ENCODE results near the gene NECTIN1. TPM values are rescaled to one million over a fixed set of nuclear protein-coding genes. Genes with fewer than 3 reads are reported as not detected.

Gene NECTIN1
- total and polyA plus RNA-seq, 2 of the 4 experiments (the other 2 are of a cell fraction): 2.3 to 4.2 TPM

DNA sequence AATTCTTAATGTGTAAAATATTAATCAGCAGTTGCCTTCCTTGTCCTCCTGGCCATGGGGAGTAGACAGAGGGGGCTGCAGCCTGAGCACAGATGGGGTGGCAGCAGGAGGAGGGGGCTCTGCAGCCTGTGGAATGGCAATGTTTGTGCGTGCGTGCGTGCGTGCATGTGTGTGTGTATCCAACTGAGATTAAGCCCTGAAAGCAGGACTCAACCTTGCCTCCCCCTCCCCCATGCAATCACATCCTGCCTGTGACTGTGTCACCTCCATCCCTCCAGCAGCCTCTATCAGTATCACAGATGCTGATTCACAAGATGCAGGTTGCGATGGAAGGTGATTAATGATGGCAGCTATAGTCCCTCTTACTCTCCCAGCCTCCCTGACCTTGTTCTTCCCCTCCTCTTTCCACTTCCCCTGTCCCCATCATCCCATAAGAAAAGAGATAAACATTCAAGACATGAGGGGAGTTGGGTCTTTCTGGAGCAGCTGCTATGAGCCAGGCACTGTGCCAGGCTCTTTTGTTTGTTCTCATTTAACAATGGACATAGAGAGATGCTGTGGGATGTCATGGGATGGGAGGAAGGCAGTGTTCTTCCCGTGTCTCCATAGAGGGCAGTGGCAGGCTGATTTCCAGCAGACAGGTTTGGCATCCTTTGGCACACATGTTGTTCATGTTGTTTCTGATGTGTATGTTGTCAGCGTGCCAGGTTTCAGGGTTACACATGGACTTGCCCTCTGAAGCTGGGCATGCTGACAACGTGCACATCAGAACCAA lies 43.8 kb upstream of the NECTIN1 start:
- H4K20me1 ChIP-seq (ENCODE audit: insufficient read depth, low read length): no peaks in the 10 kb centered on the region
- DNase-seq: no peak
- H3K4me1 ChIP-seq (ENCODE audit: control insufficient read depth, insufficient read depth, low read length): no peaks in the 10 kb centered on the region
- H4K91ac ChIP-seq (ENCODE audit: insufficient read depth, low read depth, low read length): no peak overlapping the region
- WGBS, 2 experiments (ENCODE audit: extremely low coverage in 2 of 2, insufficient read length in 1 of 2): 28% methylated on average over 2 of the region's 8 CpGs; no CpG with 5 or more reads in 1 of the 2 experiments
- H3K23ac ChIP-seq (ENCODE audit: low read depth, low read length): no peak overlapping the region
- no peak overlapping the region for H3K18ac ChIP-seq (ENCODE audit: low read depth, low read length)
- no TSS peak for BruUV-seq (replicated peaks)
- no peak overlapping the region for H2AFZ ChIP-seq (replicated peaks; ENCODE audit: low read length, poor library complexity)
- H3K9me1 ChIP-seq (ENCODE audit: insufficient read depth, low read length): no peaks in the 10 kb centered on the region
- intact Hi-C loops (cut with micrococcal nuclease) (no loop called here), dilution Hi-C loops (cut with HindIII; ENCODE audit: low sequenced_read_pairs, unreplicated experiment) (no loop called here), in situ Hi-C loops (cut with MboI; ENCODE audit: low sequenced_read_pairs) (no loop called here)
- no peaks in the 10 kb centered on the region for H3K36me3 ChIP-seq (ENCODE audit: control insufficient read depth, insufficient read depth, low read length)
- H3K4me3 ChIP-seq (ENCODE audit: insufficient read depth, low read depth, low read length): no peak overlapping the region
- no peak overlapping the region for H4K5ac ChIP-seq (ENCODE audit: low read depth, low read length)
- no peak overlapping the region for H3K9ac ChIP-seq (ENCODE audit: low read depth, low read length)
- CTCF ChIA-PET: no interaction called here
- no peaks in the 10 kb centered on the region for H3K9me3 ChIP-seq (ENCODE audit: control insufficient read depth, insufficient read depth, low read length)
- no peak overlapping the region for H3K14ac ChIP-seq (replicated peaks; ENCODE audit: low read depth, low read length)
- no peak overlapping the region for H2AK5ac ChIP-seq (ENCODE audit: low read depth, low read length)
- H4K8ac ChIP-seq (ENCODE audit: low read depth in 2 of 2, low read length in 2 of 2): no peak overlapping the region
- no peak overlapping the region for H2BK15ac ChIP-seq (ENCODE audit: low read depth, low read length)
- no peak for ATAC-seq (ENCODE audit: low read depth)
- H3K4ac ChIP-seq (ENCODE audit: low read depth, low read length): no peak overlapping the region
- no peak overlapping the region for H2AK9ac ChIP-seq (replicated peaks; ENCODE audit: low read depth, low read length, poor library complexity)
- no peak overlapping the region for H2BK20ac ChIP-seq (ENCODE audit: low read depth, low read length)
- H3K79me1 ChIP-seq (ENCODE audit: low read depth in 1 of 2, low read length in 2 of 2): no peaks in the 10 kb centered on the region
- TF ChIP-seq FOS (IDR thresholded peaks at IDR 0.05; ENCODE audit: low read depth, low read length) (no peak), MXI1 (IDR thresholded peaks at IDR 0.05; ENCODE audit: borderline replicate concordance, low read depth, low read length) (no peak), CHD1 (IDR thresholded peaks at IDR 0.05; ENCODE audit: low read depth, low read length) (no peak), RFX5 (IDR thresholded peaks at IDR 0.05; ENCODE audit: low read depth, low read length) (no peak), BHLHE40 (IDR thresholded peaks at IDR 0.05; ENCODE audit: low read depth, low read length) (no peak), CEBPB (IDR thresholded peaks at IDR 0.05; ENCODE audit: low read depth, low read length) (no peak), RAD21 (IDR thresholded peaks at IDR 0.05; ENCODE audit: low read length) (no peak), NFE2L2 (IDR thresholded peaks at IDR 0.05; ENCODE audit: low read depth, low read length) (no peak), CTCF (conservative IDR thresholded peaks at IDR 0.05; ENCODE audit: low read depth, low read length) (no peak)
- TF ChIP-seq, protein P1, sequence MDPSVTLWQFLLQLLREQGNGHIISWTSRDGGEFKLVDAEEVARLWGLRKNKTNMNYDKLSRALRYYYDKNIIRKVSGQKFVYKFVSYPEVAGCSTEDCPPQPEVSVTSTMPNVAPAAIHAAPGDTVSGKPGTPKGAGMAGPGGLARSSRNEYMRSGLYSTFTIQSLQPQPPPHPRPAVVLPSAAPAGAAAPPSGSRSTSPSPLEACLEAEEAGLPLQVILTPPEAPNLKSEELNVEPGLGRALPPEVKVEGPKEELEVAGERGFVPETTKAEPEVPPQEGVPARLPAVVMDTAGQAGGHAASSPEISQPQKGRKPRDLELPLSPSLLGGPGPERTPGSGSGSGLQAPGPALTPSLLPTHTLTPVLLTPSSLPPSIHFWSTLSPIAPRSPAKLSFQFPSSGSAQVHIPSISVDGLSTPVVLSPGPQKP (IDR thresholded peaks at IDR 0.05; ENCODE audit: borderline replicate concordance, low read depth, low read length): no peak
- H3K4me2 ChIP-seq (ENCODE audit: low read depth, low read length): no peak overlapping the region
- H2BK5ac ChIP-seq (ENCODE audit: low read depth, low read length, poor library complexity, severe bottlenecking): no peak overlapping the region
- H3K27ac ChIP-seq (ENCODE audit: insufficient read depth, low read length): no peak overlapping the region
- H2BK120ac ChIP-seq (ENCODE audit: low read depth, low read length): no peak overlapping the region
- POLR2A ChIA-PET (ENCODE audit: unreplicated experiment): no interaction called here
- H3K27me3 ChIP-seq (ENCODE audit: control insufficient read depth, insufficient read depth, low read length): peaks cover 2% of the 10 kb centered on the region
- no peak overlapping the region for H3K56ac ChIP-seq (ENCODE audit: extremely low read depth, insufficient read depth, low read length)

Data from IMR-90 (cell line).